Mesodermal cell (in vitro differentiated cells): ENCODE data around the gene CCNL2.

Experiments
- H3K27ac ChIP-seq: 2 replicates; pipeline ENCODE4 v1.7.0; 2013; ENCODE audit warnings: mild to moderate bottlenecking, low read depth, low read length, moderate library complexity; ENCODE audit not compliant: severe bottlenecking
- H3K36me3 ChIP-seq: 2 replicates; pipeline ENCODE4 v1.7.1; 2013; ENCODE audit warnings: mild to moderate bottlenecking, low read length, moderate library complexity; ENCODE audit not compliant: control insufficient read depth, insufficient read depth
- H3K4me1 ChIP-seq: one replicate; pipeline ENCODE4 v1.7.1; 2013; ENCODE audit warnings: mild to moderate bottlenecking, low read length; ENCODE audit not compliant: insufficient read depth, control insufficient read depth, poor library complexity, severe bottlenecking
- H3K4me3 ChIP-seq: 2 replicates; pipeline ENCODE4 v1.7.0; 2013; ENCODE audit warnings: low read length, control low read depth, mild to moderate bottlenecking; ENCODE audit not compliant: insufficient read depth, poor library complexity, severe bottlenecking; ENCODE audit errors: extremely low read depth
- H3K9me3 ChIP-seq: 2 replicates; pipeline ENCODE4 v1.7.1; 2013; ENCODE audit warnings: mild to moderate bottlenecking, low read length, moderate library complexity; ENCODE audit not compliant: control insufficient read depth
- WGBS, 2 experiments: methylation state at CpG; one replicate each; pipeline ENCODE4 v1.1.5; 2013; ENCODE audit warnings: missing lambda C conversion rate in 2 of 2; ENCODE audit not compliant: insufficient coverage in 2 of 2; 5-methylcytosine and 5-hydroxymethylcytosine counted together

The CCNL2 gene

GRCh38 chr1:1380860-1381259 is 18.3 kb downstream of the CCNL2 start:
- WGBS, 2 experiments = 95 to 98% methylated on average over 16 of the region's 16 CpGs
- H3K4me1 ChIP-seq = peaks cover 2% of the 10 kb centered on the region
- no peak overlapping the region for H3K27ac ChIP-seq
- H3K4me3 ChIP-seq = no peak overlapping the region
- no peaks in the 10 kb centered on the region for H3K9me3 ChIP-seq
- H3K36me3 ChIP-seq = peaks cover 28% of the 10 kb centered on the region

DNA sequence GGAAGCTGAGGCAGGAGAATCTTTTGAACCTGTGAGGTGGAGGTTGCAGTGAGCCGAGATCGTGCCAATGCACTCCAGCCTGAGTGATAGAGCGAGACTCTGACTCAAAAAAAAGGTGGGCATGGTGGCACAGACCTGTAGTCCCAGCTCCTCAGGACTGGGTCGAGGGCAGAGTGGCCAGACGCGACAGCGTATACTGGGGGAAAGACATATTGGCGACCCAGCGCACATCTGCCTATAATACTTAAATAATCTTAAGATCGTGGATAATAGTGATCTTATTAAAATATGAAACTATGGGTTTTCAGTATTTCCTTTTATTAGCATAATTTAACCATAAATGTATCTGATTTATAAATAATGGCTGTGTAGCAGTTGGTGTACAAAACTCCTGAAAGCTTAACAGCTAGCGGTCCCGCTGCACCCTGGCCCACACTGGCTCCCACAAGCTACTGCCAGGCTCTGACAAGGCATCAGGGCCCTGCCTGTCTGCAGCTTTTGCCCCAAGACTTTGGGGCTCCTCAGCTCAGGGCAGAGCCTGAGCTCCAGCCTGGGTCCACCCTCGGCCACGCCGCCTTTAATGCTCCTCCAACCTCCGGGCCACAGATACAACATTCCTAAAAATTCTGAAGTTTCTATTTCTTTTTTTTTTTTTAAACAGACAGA is 21.5 kb downstream of the CCNL2 start:
- no peak overlapping the region for H3K27ac ChIP-seq
- peaks cover 26% of the 10 kb centered on the region for H3K36me3 ChIP-seq
- H3K4me3 ChIP-seq = no peak overlapping the region
- peaks cover 7% of the 10 kb centered on the region for H3K4me1 ChIP-seq
- WGBS, 2 experiments = 95 to 97% methylated on average over 13 of the region's 16 CpGs
- no peaks in the 10 kb centered on the region for H3K9me3 ChIP-seq

GRCh38 chr1:1376551-1377226 is 22.4 kb downstream of the CCNL2 start:
- H3K4me1 ChIP-seq = peaks cover 7% of the 10 kb centered on the region
- H3K27ac ChIP-seq = no peak overlapping the region
- peaks cover 27% of the 10 kb centered on the region for H3K36me3 ChIP-seq
- no peaks in the 10 kb centered on the region for H3K9me3 ChIP-seq
- WGBS, 2 experiments = 93 to 94% methylated on average over 9 of the region's 10 CpGs
- H3K4me3 ChIP-seq = no peak overlapping the region

DNA sequence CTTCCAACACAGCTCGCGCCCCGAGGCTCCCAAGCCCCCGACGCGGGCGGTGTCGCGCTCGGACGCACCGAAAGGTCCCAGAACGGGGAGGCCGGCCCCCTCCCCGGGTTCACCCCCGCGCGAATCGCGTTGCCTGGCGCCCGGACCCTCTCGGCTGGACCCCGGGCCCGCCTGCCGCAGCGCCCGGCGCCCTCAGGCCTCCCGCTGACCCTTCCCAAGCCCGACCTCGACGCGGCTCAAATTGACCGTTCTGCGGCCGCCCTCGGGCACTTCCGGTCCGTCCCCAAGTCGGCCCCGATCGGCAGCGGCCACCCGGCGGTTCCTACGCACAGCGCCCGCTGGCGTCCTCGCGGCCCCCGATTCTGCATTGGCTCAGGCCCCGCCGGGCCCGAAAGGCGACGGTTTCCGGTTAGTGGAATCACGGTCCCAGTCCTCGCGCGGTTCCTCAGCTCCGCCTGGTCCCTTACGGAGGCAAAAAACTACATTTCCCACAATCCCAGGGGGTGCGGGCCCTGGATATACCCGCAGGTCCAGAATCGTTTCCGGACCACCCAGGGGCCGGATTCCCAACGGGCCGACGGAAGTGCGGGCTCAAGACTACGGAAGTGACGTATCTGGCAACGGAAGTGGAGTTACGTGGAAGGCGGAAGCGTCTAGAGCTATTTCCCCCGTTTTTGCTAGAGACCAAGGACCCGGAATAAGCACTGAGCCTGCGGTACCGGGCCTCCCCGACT is 24.0 kb downstream of the CCNL2 start, which contains the start of gene AURKAIP1:
Gene AURKAIP1 (minus strand): TSS at position 279 of the 734 bp plus-strand sequence. CDS start 451 bp downstream, outside the sequence.
- peaks cover 28% of the 10 kb centered on the region for H3K36me3 ChIP-seq
- WGBS, 2 experiments = 0% methylated on average over 71 to 79 of the region's 85 CpGs
- H3K9me3 ChIP-seq = no peaks in the 10 kb centered on the region
- H3K4me1 ChIP-seq = peaks cover 7% of the 10 kb centered on the region
- peak within 1 kb of the TSS; percentile 98 for H3K4me3 ChIP-seq
- peak within 1 kb of the TSS; percentile 86 for H3K27ac ChIP-seq

- Histone ChIP-seq H3K36me3 (peaks cover 28% of the 10 kb centered on the region), H3K27ac (peak overlapping the region; percentile 86), H3K9me3 (no peaks in the 10 kb centered on the region), H3K4me3 (peak overlapping the region; percentile 98), H3K4me1 (peaks cover 7% of the 10 kb centered on the region)
- WGBS, 2 experiments = 0 to 1% methylated on average over 18 to 22 of the region's 24 CpGs
Measured at GRCh38 chr1:1374589-1374928, 24.6 kb downstream of the CCNL2 start.

- WGBS, 2 experiments = 59 to 60% methylated on average over 50 to 52 of the region's 52 CpGs
- Histone ChIP-seq H3K4me3 (peak overlapping the region; percentile 98), H3K9me3 (no peaks in the 10 kb centered on the region), H3K4me1 (peaks cover 7% of the 10 kb centered on the region), H3K36me3 (peaks cover 28% of the 10 kb centered on the region), H3K27ac (no peak overlapping the region)
Measured at GRCh38 chr1:1373815-1374588, 25.1 kb downstream of the CCNL2 start.

- 95 to 98% methylated on average over 21 to 23 of the region's 26 CpGs for WGBS, 2 experiments
- no peak overlapping the region for H3K27ac ChIP-seq
- H3K36me3 ChIP-seq = peaks cover 28% of the 10 kb centered on the region
- H3K4me3 ChIP-seq = peak overlapping the region; percentile 98
- H3K4me1 ChIP-seq = peaks cover 7% of the 10 kb centered on the region
- H3K9me3 ChIP-seq = no peaks in the 10 kb centered on the region
Measured at GRCh38 chr1:1373051-1373814, 25.9 kb downstream of the CCNL2 start.

DNA sequence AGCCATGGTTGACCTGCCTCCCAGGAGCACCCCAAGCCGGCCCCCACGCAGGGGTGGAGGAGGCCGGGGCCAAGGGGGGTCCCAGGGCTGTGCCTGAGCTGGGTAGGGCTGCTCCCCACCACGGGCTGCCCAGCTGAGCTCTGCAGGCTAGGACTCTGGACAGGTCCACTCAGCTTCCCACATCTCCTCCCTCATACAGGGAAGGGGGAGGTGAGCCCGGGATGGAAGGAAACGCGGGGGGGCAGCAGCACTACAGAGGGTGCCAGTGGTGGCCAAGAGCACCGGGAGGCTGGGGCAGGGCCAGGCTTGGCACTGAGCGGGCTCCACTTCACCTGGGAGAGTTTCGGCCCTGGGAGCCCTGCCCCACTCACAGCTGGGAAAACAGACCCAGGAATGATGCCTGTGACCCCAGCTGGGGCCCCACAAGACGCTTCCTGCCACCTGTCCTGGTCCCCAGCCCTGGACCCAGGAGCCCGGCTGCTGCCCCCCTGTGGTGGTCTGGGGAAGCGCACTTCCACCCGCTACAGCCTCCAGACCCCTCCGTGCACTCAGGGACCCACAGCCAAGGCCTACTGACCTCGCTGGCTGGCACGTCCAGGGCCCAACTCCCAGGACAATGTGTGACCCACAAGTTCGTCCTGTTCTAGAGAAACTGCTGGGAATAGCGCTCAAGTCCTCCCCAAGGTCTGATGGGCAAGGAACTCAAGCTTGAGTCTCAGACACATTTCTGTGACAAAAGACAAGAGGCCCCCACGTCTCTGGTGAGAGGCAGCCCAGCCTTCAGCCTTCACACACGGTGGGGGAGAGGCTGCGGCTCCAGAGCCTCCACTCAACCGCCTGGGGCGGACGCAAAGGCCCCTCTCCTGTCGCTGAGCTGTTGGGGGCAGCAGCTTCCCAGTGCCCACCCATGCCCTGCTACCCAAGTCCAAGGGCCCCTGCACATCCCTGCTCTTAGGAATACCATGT is 27.1 kb downstream of the CCNL2 start:
- 57 to 63% methylated on average over 21 to 22 of the region's 26 CpGs for WGBS, 2 experiments
- Histone ChIP-seq H3K36me3 (peaks cover 25% of the 10 kb centered on the region), H3K9me3 (peaks cover 4% of the 10 kb centered on the region), H3K4me1 (peaks cover 7% of the 10 kb centered on the region), H3K27ac (no peak overlapping the region), H3K4me3 (no peak overlapping the region)

DNA sequence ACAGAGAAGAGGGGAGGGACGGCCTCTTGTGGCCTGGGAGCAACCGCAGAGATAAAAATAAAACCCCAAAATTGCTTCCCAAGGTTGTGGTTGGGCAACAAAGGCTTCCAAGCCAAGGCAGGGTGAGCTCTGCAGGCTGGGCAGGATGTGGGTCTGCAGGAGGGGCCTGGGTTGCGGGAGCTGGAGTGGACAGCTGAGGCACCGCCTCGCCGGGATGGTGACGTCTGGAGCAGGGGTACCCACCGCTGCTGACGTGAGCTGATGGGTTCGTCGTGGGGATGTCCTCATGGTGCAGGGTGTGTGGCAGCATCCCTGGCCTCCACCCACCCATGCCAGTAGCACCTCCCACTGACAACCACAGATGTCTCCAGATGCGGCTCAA is 27.8 kb downstream of the CCNL2 start:
- 92 to 94% methylated on average over 9 of the region's 12 CpGs for WGBS, 2 experiments
- Histone ChIP-seq H3K4me1 (peaks cover 7% of the 10 kb centered on the region), H3K27ac (no peak overlapping the region), H3K9me3 (peaks cover 11% of the 10 kb centered on the region), H3K36me3 (peaks cover 22% of the 10 kb centered on the region), H3K4me3 (no peak overlapping the region)
